LNCaP clone FGC (cell line): Measurements from ENCODE around the gene DNAJB8.

ENCODE experiments used
- DNase-seq: peaks from one replicate; pipeline ENCODE4 v3.0.0-alpha.2; 2011; ENCODE audit warnings: low read depth
- H3K4me3 ChIP-seq: 2 replicates; pipeline ENCODE4 v1.5.1; 2011; ENCODE audit warnings: mild to moderate bottlenecking, low read depth, low read length, control low read depth
- TF ChIP-seq, protein P1 (sequence below): IDR thresholded peaks from 2 replicates; pipeline ENCODE4 v1.5.1; 2012; ENCODE audit warnings: mild to moderate bottlenecking; ENCODE audit not compliant: control insufficient read depth, insufficient read depth; ENCODE audit errors: extremely low read depth

Gene DNAJB8

GRCh38 chr3:128432971-128433836 lies 33.5 kb downstream of the DNAJB8 start:
- H3K4me3 ChIP-seq, result no peak overlapping the region
- no peak for DNase-seq
- TF ChIP-seq, protein P1, sequence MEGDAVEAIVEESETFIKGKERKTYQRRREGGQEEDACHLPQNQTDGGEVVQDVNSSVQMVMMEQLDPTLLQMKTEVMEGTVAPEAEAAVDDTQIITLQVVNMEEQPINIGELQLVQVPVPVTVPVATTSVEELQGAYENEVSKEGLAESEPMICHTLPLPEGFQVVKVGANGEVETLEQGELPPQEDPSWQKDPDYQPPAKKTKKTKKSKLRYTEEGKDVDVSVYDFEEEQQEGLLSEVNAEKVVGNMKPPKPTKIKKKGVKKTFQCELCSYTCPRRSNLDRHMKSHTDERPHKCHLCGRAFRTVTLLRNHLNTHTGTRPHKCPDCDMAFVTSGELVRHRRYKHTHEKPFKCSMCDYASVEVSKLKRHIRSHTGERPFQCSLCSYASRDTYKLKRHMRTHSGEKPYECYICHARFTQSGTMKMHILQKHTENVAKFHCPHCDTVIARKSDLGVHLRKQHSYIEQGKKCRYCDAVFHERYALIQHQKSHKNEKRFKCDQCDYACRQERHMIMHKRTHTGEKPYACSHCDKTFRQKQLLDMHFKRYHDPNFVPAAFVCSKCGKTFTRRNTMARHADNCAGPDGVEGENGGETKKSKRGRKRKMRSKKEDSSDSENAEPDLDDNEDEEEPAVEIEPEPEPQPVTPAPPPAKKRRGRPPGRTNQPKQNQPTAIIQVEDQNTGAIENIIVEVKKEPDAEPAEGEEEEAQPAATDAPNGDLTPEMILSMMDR, result no peak

DNA sequence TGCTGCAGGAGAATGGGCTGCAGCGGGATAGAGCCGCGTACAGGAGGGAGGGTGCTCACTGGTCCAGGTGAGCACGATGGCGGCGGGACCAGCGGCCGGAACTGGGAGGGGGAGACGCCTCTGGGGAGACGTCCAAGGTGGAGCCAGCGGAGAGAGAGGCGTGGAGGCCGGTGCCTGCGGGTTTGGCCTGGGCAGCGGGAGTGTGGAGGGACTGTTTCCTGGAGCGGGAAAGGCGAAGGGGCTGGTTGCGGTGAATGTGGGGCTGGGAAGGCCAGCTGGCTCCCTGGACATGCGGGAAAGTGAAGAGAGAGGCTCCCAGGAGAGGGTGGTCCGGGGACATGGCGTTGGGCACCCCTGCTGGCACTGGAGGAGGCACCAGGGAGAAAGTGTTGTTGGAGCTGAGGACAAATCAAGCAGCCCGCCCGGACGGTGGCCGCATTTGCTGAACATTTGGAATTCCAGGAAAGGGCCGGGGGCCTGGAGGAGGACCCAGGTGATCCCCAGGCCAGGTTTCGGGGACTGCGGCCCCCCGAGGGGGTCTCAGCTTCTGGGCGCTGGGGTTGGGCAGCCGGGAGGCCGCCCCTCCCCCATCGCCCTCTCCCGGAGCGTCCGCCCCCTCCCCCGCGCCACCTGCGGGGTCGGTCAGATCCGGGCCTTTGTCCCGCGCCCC lies 34.3 kb downstream of the DNAJB8 start:
- DNase-seq, result no peak
- TF ChIP-seq, protein P1, result no peak
- H3K4me3 ChIP-seq, result no peak overlapping the region

GRCh38 chr3:128431803-128432300 lies 34.8 kb downstream of the DNAJB8 start:
- no peak overlapping the region for H3K4me3 ChIP-seq
- TF ChIP-seq, protein P1, result no peak
- no peak for DNase-seq

- TF ChIP-seq, protein P1, result no peak
Observed at GRCh38 chr3:128430731-128431130, 36.0 kb downstream of the DNAJB8 start.

DNA sequence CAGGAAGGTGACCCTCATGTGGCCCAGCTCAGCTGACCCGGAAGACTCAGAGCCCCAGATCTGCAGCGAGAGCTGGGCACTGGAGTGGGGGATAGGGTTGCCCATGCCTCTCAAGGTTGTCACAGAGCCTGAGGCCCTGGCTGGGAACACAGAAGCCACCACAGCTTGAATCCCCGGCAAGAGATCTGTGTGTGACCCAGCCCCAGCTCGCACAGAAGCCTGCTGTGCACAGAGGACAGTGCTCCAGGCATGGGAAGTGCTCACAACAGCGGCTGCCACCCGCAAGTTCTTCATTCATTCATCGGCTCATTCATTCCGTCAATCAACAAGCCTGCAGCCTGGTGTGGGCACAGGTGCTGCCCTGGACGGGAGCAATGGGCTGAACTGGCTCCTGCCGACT lies 36.4 kb downstream of the DNAJB8 start:
- no peak overlapping the region for H3K4me3 ChIP-seq
- TF ChIP-seq, protein P1, result no peak
- DNase-seq, result no peak

More at GRCh38 chr3:128430731-128431130, 36.0 kb downstream of the DNAJB8 start:
- no peak for DNase-seq
- no peak overlapping the region for H3K4me3 ChIP-seq

- TF ChIP-seq, protein P1, result no peak
- no peak overlapping the region for H3K4me3 ChIP-seq
- DNase-seq, result no peak
Observed at GRCh38 chr3:128429751-128430150, 36.9 kb downstream of the DNAJB8 start.

DNA sequence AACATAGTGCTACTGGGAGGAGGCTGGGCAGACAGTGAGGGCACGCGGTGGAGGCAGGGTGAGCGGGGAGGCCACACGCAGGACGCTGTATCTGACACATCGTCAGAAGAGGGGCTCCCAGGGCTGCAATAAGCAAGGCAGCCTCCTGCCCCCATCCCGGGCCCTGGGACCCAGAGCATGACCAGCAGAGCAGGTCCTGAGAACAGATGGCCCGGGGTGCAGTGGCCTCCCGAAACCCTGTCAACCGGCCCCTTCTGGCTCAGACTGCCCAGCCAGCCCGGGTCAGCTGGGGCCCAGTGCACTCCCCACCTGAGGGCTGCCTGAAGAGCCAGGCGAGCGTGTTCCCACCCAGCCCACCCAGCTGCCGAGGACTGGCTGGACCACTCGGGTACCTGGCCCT lies 37.4 kb downstream of the DNAJB8 start:
- no peak overlapping the region for H3K4me3 ChIP-seq
- TF ChIP-seq, protein P1, result no peak
- DNase-seq, result no peak
